ENCODE results near the gene PGPEP1. TPM values are rescaled to one million over a fixed set of nuclear protein-coding genes. Genes with fewer than 3 reads are reported as not detected.

PGPEP1 gene
- total and polyA plus RNA-seq, 10 of the 15 experiments (the other 5 are each of a cell fraction or from before 2014, with no cell fraction given): 13.8 to 39.4 (median 17.0) TPM

- TF ChIP-seq ZNF592 (IDR thresholded peaks at IDR 0.05) (no peak), POLR2AphosphoS5 (IDR thresholded peaks at IDR 0.05; ENCODE audit: low read length) (peak; percentile 86), NFIC (IDR thresholded peaks at IDR 0.05; ENCODE audit: low read depth, low read length) (no peak), ELK1 (IDR thresholded peaks at IDR 0.05; ENCODE audit: low read depth, low read length) (peak; percentile 75), NRF1 (conservative IDR thresholded peaks at IDR 0.05; ENCODE audit: low read depth, low read length) (peak; percentile 87), PKNOX1 (IDR thresholded peaks at IDR 0.05) (peak; percentile 98), PAX5 (IDR thresholded peaks at IDR 0.05; ENCODE audit: borderline replicate concordance, low read depth, low read length) (no peak), RBBP5 (conservative IDR thresholded peaks at IDR 0.05) (no peak), SREBF2 (IDR thresholded peaks at IDR 0.05; ENCODE audit: low read length) (no peak), ZBTB33 (IDR thresholded peaks at IDR 0.05) (no peak), IRF5 (IDR thresholded peaks at IDR 0.05; ENCODE audit: borderline replicate concordance) (no peak), JUNB (IDR thresholded peaks at IDR 0.05) (no peak), SREBF1 (IDR thresholded peaks at IDR 0.05; ENCODE audit: low read length) (no peak), CHD2 (IDR thresholded peaks at IDR 0.05; ENCODE audit: borderline replicate concordance, low read depth, low read length) (peak; percentile 92), BACH1 (IDR thresholded peaks at IDR 0.05; ENCODE audit: borderline replicate concordance) (peak; percentile 73; the same call in 1 of the 2 replicates), ZBTB40 (IDR thresholded peaks at IDR 0.05; ENCODE audit: borderline replicate concordance) (no peak; the same call in 1 of the 2 replicates)
Observed at GRCh38 chr19:18322759-18323460, 17.5 kb upstream of the PGPEP1 start, which contains the start of gene LSM4 (continued).
